C4-2B (cell line): Measurements from ENCODE around the gene TAF1A.
A peak's percentile ranks its signal among the peaks of the same experiment; 100 is the strongest.

Source experiments
- H3K27ac ChIP-seq: fragments of 450-650 bp; 2 replicates; pipeline ENCODE4 v1.5.1; 2017
- CTCF ChIP-seq: fragments of 450-650 bp; conservative IDR thresholded peaks from 2 replicates; pipeline ENCODE4 v1.5.1; 2017; ENCODE audit warnings: mild to moderate bottlenecking
- ZFX ChIP-seq: fragments of 450-650 bp; IDR thresholded peaks from 2 replicates; pipeline ENCODE4 v1.6.1; 2017

Gene TAF1A

GRCh38 chr1:222624214-222624613, 34.5 kb upstream of the TAF1A start:
- TF ChIP-seq ZFX (no peak), CTCF (no peak)
- no peak overlapping the region for H3K27ac ChIP-seq

- TF ChIP-seq ZFX (no peak), CTCF (no peak)
- no peak overlapping the region for H3K27ac ChIP-seq
Measured at GRCh38 chr1:222623458-222623857, 33.7 kb upstream of the TAF1A start.

DNA sequence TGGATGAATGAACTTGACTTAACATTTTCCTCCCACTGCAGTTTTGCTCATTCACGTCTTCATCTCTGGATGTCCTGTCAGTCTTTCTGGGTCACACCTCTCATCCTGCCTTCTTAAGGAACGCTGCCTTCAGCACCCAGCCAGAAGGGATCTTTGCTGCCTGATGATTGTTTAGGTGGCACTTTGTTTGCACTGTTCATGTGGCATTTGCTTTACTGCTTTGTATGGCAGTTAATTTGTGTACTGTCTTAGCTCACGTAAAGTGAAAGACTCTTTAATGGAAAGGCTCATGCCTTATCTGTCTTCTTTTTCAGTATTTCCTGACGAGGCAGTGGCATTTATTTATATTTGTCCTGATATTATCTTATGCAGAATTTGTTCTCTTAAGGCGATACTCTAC, 33.0 kb upstream of the TAF1A start:
- H3K27ac ChIP-seq: peak overlapping the region; percentile 22; the same call in 1 of the 2 replicates
- TF ChIP-seq CTCF (no peak), ZFX (no peak)

- TF ChIP-seq CTCF: no peak
- TF ChIP-seq ZFX: no peak
- no peak overlapping the region for H3K27ac ChIP-seq
Measured at GRCh38 chr1:222620566-222620965, 30.8 kb upstream of the TAF1A start.

- TF ChIP-seq CTCF (no peak), ZFX (no peak)
- peak overlapping the region; percentile 95 for H3K27ac ChIP-seq
Measured at GRCh38 chr1:222618880-222619596, 29.3 kb upstream of the TAF1A start.

DNA sequence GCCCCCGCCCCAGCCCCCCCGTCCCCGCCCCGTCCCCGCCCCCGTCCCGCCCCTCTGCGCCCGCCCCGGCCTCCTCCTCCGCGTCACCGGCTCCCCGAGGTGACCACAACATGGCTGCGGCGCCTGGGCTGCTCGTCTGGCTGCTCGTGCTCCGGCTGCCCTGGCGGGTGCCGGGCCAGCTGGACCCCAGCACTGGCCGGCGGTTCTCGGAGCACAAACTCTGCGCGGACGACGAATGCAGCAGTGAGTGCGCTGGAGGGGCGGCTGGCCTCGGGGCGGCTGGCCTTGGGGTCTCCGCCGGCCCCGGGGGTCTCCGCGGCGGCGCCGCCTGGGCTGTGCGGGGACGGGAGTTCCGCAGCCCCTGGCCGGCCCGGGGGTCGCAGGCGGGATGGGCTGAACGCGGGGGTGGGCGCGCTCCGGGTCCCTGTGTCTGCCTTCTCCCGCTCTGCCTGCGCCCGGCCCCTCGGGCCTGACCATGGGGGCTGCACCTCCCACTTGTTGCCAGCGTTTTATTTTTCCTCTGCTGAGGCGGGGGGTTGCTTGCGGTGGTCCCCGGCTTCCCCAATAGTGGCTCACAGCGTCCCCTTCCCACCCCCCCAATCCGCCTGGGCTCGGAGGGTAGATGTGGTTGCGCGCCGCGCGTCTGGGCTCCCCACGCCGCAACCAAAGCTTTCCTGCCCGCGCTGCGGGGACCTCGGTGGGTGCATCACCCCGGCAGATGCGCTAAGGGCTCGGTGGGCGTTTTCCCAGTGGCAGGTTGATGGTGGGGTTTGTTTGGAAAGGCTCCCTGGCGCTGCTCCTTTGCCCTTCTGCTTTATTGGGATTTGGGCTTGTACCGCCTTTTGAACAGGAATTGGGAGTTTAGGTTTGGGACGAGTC, 28.5 kb upstream of the TAF1A start, which contains the start of gene MIA3:
Gene MIA3, plus strand, starts transcription at position 97 of the 879 bp plus-strand sequence. Its CDS starts 14 bp downstream, at position 111.
- no peak for TF ChIP-seq CTCF
- no peak; the same call in 1 of the 2 replicates for TF ChIP-seq ZFX
- H3K27ac ChIP-seq: peak within 1 kb of the TSS; percentile 95

- peak overlapping the region; percentile 51 for H3K27ac ChIP-seq
- TF ChIP-seq CTCF (no peak), ZFX (no peak)
Measured at GRCh38 chr1:222617367-222617951, 27.7 kb upstream of the TAF1A start.
